HG03342 (cell line): Measurements from ENCODE around the gene HOXD8.

Source experiments
- ATAC-seq: cut with Tn5 transposase; IDR thresholded peaks from one replicate; pipeline ENCODE4 v1.9.1; 2021; ENCODE audit warnings: mild to moderate bottlenecking, moderate library complexity; ENCODE audit not compliant: unreplicated experiment

Gene HOXD8

GRCh38 chr2:176145085-176145969 lies 15.8 kb downstream of the HOXD8 start:
- ATAC-seq = no peak

DNA sequence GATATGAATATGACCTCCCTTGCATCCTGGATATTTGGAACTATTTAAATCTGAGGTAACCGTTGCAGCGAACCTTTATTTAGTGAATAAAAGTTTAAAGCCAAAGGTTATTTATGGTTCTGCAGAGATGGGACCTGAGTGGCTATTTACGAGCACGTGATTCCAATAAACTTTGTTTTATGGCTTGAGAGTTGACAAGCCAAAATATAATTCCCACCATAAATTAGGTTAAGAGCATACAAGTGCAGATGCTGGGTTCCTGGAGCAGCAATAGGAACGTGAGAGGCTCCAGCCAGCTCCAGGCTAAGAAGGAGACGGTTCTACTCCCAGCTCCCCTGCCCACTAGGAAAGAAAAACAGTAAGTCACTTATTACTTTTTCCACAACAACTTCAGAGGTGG lies 16.6 kb downstream of the HOXD8 start:
- ATAC-seq = no peak

GRCh38 chr2:176146645-176147044 lies 17.1 kb downstream of the HOXD8 start:
- ATAC-seq = no peak

- ATAC-seq = no peak
Observed at GRCh38 chr2:176147210-176147799, 17.8 kb downstream of the HOXD8 start.

DNA sequence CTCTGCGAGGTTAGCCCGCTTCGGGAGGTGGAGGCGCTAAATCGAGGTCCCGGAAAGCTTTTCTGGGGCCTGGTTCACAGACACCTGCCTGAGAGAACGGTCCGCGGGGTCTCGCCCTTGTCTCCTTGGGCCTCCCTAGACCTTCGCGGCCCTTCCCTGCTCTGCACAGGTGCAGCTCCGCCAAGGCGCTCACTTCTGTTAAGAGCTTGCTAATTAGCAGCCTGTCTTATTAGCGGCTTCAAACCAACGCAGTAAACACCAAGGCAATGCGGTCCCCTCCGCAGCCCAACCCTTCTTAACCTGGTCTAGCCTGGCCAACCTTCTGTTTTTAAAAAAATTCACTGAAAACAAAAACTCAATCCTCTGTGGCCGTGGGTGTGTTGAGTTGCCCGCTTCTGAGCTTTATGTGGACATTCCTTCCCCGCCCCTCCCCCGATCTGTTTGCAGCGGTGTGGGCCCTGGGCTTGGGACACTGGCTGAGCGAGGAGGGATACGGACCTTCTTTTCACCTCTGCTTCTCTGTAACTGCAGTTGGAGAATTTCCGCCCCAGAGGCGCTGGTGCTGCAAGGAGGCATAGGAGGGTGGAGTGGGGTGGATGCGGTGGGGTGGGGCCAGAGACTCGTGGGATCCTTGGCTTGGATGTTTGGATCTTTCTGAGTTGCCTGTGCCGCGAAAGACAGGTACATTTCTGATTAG lies 18.4 kb downstream of the HOXD8 start:
- ATAC-seq = no peak

DNA sequence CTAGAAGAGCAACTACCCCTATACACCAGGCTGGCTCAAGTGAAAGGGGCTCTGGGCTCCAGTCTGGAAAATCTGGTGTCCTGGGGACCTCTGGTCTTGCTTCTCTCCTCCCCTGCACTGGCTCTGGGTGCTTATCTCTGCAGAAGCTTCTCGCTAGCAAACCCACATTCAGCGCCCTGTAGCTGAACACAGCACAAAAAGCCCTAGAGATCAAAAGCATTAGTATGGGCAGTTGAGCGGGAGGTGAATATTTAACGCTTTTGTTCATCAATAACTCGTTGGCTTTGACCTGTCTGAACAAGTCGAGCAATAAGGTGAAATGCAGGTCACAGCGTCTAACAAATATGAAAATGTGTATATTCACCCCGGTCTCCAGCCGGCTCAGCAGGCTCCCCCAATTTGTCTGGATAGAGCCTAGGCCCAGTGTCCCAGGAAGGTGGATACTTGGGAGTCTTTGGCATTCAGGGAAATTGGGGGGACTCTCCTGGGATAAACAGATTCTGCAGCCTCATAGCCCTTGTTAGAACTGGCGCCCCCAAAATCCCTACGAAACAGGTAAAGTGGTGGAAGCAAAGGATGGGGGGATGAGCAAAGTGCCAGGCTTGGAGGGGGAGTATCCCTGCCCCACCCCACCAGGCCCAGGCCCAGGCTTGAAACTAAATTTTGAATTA lies 19.4 kb downstream of the HOXD8 start:
- ATAC-seq = no peak

GRCh38 chr2:176149481-176149938 lies 20.0 kb downstream of the HOXD8 start:
- no peak for ATAC-seq

GRCh38 chr2:176149939-176150583 lies 20.6 kb downstream of the HOXD8 start:
- no peak for ATAC-seq

DNA sequence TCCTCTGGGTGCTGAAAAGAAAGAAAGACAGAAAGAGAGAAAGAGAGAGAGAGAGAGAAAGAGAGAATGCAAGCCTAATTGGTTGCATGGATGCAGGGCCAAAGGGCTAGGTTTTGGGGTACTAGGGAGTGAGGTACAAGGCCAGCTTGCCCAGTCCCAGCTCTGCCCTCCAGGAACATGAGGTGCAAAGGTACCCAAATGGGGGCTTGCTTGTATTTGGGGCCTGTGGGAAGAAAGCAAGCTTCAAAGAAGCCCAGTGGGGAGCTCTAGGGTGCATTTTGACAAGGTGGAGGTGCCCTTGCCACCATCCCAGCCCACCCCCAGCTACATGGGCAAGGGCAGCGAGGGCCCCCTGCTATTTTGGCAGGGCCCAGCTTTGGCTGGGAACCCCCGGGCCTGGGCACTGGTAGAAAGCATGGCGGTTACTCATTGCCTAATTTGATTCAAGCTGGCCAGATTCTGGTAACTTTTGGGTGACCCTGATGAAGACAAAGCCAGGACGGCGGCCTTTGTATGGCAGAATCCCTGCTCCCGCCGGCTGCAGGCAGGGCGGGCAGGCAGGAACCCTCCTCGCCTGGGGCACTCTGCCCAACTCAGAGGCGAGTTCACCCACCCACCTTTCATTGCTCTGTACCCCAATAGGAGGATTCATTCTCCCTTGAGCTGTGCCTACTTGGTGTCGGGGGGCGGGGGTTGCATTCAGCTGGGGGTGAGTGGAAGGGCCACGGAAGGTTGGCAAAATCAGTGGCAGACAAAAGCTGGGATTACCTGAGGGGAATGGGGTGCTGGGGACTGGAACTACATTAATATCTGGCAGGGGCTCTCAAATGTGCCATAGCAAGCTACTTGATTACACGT lies 21.3 kb downstream of the HOXD8 start:
- no peak for ATAC-seq

GRCh38 chr2:176151442-176152287 lies 22.2 kb downstream of the HOXD8 start, which contains the start of gene HOXD4:
Gene HOXD4 (plus strand): TSS chr2:176151550. CDS start chr2:176151634, 84 bp downstream.
- no peak for ATAC-seq

GRCh38 chr2:176152350-176153181 lies 23.1 kb downstream of the HOXD8 start:
- no peak for ATAC-seq

DNA sequence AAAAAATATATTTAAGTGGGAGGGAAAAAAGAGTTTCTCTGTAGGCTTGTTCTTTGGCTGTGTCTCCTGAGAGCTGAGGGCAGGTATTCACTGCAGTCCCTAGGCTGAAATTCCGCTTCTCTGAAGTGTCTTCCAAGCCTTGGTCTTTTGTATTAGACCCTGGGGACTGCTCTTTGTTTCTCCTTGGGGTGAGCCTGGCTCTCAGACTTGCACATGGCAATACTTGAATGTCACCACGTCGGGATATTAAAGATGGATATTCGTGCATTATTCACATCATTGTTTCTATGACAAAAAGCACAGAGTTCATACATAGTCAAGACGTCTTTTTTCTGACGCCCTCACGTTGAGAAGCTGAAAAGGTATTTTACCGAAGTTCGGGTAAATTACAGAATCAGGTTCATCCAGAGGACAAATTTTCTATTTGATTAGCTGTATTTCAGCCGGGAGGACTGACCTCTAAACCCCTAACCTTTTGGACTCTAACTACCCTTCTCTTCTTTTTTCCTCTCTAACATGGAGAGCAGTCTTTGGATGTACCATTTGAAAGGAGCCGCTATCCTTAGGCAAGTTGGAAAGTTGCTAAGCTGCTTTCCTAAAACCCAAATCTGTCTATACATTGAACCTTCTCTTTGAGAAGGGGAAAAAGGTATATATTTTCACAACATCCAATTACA lies 25.2 kb downstream of the HOXD8 start:
- no peak for ATAC-seq

DNA sequence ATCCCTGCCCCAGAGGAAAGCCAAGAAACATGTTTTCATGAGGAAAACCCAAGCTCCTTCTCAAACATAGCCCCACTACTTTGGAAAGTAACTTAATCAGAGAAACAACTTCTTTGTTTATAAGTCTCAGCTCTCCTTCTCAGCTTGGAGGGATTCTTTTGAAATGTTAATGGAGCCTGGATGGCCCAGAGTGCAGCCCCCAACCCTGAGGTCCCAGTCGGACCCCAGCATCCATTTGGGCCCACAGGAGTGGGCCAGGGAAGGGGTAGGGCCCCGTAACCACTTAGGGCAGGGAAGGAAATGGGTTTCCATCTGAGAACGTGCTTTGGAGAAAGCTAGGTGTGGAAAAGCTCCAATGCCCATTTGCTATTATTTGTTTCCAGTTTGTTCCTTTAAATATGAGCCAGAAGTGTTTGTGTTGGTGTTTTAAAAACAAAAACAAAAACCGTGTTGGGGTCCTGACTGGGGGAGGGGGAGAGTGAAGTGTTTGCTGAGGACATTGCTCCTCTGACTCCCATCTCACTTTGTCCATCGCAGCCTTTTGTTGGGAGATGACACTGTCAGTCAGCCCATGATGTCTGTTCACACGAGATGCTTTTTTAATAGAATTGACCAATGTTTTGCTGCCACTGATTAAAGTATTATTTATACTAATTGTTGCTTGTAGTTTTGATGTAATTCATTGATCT lies 26.0 kb downstream of the HOXD8 start:
- ATAC-seq = no peak

- ATAC-seq = no peak
Observed at GRCh38 chr2:176156301-176156806, 26.8 kb downstream of the HOXD8 start.

DNA sequence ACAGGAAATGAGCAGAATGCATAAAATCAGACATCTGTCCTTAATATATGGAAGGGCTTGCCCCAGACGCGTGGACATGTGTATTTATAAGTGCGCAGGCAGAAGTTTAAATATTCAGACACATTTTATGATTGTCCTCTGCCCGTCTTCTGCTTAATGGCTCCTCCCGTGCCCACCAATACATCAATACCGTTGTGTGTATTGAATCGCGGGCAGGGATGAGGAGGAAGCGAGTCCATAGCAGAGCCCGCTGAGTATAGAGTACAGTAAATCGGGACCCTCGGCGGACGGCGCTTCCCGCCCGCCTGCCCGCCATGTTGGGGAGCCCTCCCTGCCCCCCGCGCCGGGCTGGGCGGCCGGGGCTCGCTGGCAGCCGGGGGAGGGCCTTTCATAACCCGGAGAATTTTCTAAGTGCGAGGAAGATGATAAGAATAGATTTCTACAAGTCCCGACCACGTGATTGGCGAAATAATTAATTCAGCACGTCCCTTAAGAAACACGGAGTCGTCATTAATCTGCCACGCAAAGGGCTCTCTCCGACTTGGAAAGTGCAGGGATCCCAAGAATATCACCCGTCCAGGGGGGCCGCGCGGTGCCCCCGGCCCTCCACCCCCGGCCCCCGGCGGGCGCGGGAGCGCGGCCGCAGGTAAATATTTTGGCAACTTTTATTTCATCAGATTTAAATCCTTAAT lies 27.4 kb downstream of the HOXD8 start, which contains the start of gene HOXD3:
Gene HOXD3 (plus strand): TSS at position 501 of the 692 bp plus-strand sequence. CDS start 11,808 bp downstream, outside the sequence.
- ATAC-seq = no peak
